OCI-LY3 (cell line): ENCODE results near the gene ANKRD39.

Experiments
- EZH2phosphoT487 ChIP-seq: fragments of 200-600 bp; shearing (Covaris generic); IDR thresholded peaks from 2 replicates; pipeline ENCODE4 v1.6.1; 2018; ENCODE audit warnings: antibody characterized with exemption, mixed run types, low read depth
- TF ChIP-seq, protein P1 (sequence below): fragments of 200-600, 300-600 bp; sonication (generic); IDR thresholded peaks from 2 replicates; pipeline ENCODE4 v1.5.1; 2014; ENCODE audit warnings: antibody characterized with exemption, low read length, low read depth

DNA sequence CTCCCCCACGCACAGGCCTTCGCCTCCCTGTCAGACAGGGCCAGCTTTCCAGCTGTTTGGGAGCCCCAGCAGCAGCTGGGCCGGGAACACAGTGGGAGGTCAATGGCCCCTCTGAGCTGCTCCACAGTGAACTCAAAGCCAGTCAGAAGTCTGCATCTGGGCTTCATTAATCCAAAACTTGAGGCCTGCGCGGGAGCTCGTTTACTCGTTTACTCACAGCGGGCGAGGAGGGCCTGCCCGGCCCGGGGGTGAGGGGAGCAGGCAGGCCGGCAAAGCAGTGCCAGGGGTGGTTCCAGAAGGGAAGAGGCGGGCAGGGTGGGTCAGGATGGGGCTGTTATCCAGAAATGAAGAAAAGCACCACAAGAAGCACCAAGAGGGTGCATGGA lies 48.9 kb upstream of the ANKRD39 start:
- TF ChIP-seq, protein P1, sequence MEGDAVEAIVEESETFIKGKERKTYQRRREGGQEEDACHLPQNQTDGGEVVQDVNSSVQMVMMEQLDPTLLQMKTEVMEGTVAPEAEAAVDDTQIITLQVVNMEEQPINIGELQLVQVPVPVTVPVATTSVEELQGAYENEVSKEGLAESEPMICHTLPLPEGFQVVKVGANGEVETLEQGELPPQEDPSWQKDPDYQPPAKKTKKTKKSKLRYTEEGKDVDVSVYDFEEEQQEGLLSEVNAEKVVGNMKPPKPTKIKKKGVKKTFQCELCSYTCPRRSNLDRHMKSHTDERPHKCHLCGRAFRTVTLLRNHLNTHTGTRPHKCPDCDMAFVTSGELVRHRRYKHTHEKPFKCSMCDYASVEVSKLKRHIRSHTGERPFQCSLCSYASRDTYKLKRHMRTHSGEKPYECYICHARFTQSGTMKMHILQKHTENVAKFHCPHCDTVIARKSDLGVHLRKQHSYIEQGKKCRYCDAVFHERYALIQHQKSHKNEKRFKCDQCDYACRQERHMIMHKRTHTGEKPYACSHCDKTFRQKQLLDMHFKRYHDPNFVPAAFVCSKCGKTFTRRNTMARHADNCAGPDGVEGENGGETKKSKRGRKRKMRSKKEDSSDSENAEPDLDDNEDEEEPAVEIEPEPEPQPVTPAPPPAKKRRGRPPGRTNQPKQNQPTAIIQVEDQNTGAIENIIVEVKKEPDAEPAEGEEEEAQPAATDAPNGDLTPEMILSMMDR: no peak
- no peak for TF ChIP-seq EZH2phosphoT487
